ENCODE data around the gene SPATA17.
A peak's percentile ranks its signal among the peaks of the same experiment; 100 is the strongest.

SPATA17 gene

GRCh38 chr1:217747156-217747769 is 116.1 kb downstream of the SPATA17 start:
- peak; percentile 61; the same call in 1 of the 3 replicates for ATAC-seq
- TF ChIP-seq, protein P1, sequence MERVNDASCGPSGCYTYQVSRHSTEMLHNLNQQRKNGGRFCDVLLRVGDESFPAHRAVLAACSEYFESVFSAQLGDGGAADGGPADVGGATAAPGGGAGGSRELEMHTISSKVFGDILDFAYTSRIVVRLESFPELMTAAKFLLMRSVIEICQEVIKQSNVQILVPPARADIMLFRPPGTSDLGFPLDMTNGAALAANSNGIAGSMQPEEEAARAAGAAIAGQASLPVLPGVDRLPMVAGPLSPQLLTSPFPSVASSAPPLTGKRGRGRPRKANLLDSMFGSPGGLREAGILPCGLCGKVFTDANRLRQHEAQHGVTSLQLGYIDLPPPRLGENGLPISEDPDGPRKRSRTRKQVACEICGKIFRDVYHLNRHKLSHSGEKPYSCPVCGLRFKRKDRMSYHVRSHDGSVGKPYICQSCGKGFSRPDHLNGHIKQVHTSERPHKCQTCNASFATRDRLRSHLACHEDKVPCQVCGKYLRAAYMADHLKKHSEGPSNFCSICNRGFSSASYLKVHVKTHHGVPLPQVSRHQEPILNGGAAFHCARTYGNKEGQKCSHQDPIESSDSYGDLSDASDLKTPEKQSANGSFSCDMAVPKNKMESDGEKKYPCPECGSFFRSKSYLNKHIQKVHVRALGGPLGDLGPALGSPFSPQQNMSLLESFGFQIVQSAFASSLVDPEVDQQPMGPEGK (CRISPR knock-in tag; IDR thresholded peaks at IDR 0.05; ENCODE audit: borderline replicate concordance), result no peak
- TF ChIP-seq, protein P2, sequence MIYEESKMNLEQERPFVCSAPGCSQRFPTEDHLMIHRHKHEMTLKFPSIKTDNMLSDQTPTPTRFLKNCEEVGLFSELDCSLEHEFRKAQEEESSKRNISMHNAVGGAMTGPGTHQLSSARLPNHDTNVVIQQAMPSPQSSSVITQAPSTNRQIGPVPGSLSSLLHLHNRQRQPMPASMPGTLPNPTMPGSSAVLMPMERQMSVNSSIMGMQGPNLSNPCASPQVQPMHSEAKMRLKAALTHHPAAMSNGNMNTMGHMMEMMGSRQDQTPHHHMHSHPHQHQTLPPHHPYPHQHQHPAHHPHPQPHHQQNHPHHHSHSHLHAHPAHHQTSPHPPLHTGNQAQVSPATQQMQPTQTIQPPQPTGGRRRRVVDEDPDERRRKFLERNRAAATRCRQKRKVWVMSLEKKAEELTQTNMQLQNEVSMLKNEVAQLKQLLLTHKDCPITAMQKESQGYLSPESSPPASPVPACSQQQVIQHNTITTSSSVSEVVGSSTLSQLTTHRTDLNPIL (CRISPR knock-in tag; IDR thresholded peaks at IDR 0.05; ENCODE audit: low read depth), result no peak

- TF ChIP-seq ZFP3 (CRISPR knock-in tag; IDR thresholded peaks at IDR 0.05) (no peak), BACH2 (CRISPR knock-in tag; IDR thresholded peaks at IDR 0.05; ENCODE audit: borderline replicate concordance) (no peak), RARB (CRISPR knock-in tag; IDR thresholded peaks at IDR 0.05) (no peak), ZNF565 (CRISPR knock-in tag; conservative IDR thresholded peaks at IDR 0.05; ENCODE audit: low read depth) (no peak), SNAI2 (CRISPR knock-in tag; IDR thresholded peaks at IDR 0.05) (no peak), TOX (CRISPR knock-in tag; IDR thresholded peaks at IDR 0.05; ENCODE audit: borderline replicate concordance) (no peak), ARNTL (CRISPR knock-in tag; IDR thresholded peaks at IDR 0.05; ENCODE audit: borderline replicate concordance, low read depth) (no peak), CSRNP3 (CRISPR knock-in tag; IDR thresholded peaks at IDR 0.05) (no peak), ZNF70 (CRISPR knock-in tag; IDR thresholded peaks at IDR 0.05) (no peak), POU6F1 (CRISPR knock-in tag; IDR thresholded peaks at IDR 0.05; ENCODE audit: borderline replicate concordance, low read depth) (no peak), PPARA (CRISPR knock-in tag; IDR thresholded peaks at IDR 0.05; ENCODE audit: borderline replicate concordance) (no peak), ZNF8 (CRISPR knock-in tag; IDR thresholded peaks at IDR 0.05) (no peak), CSDC2 (CRISPR knock-in tag; IDR thresholded peaks at IDR 0.05) (no peak), ESRRG (CRISPR knock-in tag; IDR thresholded peaks at IDR 0.05) (no peak), ZC3H10 (CRISPR knock-in tag; IDR thresholded peaks at IDR 0.05) (no peak), TCF4 (CRISPR knock-in tag; IDR thresholded peaks at IDR 0.05; ENCODE audit: borderline replicate concordance) (no peak), OSR1 (CRISPR knock-in tag; IDR thresholded peaks at IDR 0.05) (no peak)
- TF ChIP-seq, protein P3, sequence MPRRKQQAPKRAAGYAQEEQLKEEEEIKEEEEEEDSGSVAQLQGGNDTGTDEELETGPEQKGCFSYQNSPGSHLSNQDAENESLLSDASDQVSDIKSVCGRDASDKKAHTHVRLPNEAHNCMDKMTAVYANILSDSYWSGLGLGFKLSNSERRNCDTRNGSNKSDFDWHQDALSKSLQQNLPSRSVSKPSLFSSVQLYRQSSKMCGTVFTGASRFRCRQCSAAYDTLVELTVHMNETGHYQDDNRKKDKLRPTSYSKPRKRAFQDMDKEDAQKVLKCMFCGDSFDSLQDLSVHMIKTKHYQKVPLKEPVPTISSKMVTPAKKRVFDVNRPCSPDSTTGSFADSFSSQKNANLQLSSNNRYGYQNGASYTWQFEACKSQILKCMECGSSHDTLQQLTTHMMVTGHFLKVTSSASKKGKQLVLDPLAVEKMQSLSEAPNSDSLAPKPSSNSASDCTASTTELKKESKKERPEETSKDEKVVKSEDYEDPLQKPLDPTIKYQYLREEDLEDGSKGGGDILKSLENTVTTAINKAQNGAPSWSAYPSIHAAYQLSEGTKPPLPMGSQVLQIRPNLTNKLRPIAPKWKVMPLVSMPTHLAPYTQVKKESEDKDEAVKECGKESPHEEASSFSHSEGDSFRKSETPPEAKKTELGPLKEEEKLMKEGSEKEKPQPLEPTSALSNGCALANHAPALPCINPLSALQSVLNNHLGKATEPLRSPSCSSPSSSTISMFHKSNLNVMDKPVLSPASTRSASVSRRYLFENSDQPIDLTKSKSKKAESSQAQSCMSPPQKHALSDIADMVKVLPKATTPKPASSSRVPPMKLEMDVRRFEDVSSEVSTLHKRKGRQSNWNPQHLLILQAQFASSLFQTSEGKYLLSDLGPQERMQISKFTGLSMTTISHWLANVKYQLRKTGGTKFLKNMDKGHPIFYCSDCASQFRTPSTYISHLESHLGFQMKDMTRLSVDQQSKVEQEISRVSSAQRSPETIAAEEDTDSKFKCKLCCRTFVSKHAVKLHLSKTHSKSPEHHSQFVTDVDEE (CRISPR knock-in tag; IDR thresholded peaks at IDR 0.05), result no peak
- TF ChIP-seq, protein P1 (CRISPR knock-in tag; IDR thresholded peaks at IDR 0.05; ENCODE audit: borderline replicate concordance), result no peak
- ATAC-seq, result no peak
Observed at GRCh38 chr1:217769768-217770167, 138.6 kb downstream of the SPATA17 start.

Data from SK-N-SH treated with all-trans-retinoic acid at 6 μM for 48 hours (cell line).